Iris pigment epithelial cell (primary cell): ENCODE data around the gene DOCK4.

Source experiments
- DNase-seq: peaks from one replicate; pipeline ENCODE4 v3.0.0-alpha.2; 2011; ENCODE audit warnings: low read depth

DOCK4 gene

DNA sequence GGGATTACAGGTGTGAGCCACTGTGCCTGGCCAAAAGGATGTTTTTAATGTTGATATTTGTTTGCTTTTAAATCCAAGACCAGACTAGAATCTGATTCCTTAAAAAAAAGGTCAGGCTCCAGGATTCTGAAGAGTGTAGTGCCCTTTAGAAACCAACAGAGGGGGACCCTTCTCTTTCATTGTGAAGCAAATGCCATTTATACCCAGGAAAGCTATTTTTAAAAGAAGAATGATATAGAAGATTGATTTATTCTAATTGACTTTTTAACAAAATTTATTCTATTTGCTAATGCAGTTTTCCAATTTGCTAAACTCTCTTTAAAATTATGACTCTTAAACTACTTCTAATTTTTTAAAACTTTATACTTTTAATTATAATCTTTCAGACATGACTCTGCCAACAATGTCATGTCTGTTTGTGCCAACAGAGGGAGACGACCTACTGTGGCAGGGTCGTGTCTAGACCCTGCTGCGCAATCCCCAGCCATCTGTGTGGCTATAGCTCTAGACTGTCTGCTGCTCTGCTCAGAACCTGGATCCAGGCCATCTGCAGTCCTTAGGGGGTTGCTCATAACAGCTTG lies 442.9 kb downstream of the DOCK4 start:
- DNase-seq = peak; percentile 70

DNA sequence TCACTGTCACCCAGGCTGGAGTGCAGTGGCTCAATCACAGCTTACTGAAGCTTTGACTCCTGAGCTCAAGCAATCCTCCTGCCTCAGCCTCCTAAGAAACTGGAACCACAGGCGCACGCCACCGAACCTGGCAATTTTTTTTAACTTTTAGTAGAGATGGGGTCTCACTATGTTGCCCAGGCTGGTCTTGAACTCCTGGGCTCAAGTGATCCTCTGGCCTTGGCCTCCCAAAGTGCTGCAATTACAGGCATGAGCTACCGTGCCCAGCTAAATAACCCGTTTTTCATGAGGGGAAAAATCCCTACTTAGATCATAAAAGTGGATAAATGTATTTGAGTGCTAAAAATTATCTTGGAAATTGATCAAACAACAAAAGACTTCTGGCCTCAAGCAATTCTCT lies 443.4 kb downstream of the DOCK4 start:
- no peak for DNase-seq

DNA sequence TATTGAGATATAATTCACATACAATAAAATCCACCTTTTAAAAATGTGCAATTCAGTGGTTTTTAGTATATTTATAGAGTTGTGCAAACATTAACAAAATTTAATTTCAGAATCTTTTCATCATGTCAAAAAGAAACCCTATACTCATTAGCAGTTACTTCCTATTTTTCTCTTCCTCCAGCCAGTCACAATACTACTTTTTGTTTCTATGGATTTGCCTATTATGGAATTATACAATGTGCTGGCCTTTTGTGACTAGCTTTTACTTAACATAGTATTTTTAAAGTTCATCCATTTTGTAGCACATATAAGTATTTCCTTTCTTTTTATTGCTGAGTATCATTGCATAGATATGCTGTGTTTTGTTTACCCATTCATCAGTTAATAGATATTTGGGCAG lies 444.0 kb downstream of the DOCK4 start:
- no peak for DNase-seq

DNA sequence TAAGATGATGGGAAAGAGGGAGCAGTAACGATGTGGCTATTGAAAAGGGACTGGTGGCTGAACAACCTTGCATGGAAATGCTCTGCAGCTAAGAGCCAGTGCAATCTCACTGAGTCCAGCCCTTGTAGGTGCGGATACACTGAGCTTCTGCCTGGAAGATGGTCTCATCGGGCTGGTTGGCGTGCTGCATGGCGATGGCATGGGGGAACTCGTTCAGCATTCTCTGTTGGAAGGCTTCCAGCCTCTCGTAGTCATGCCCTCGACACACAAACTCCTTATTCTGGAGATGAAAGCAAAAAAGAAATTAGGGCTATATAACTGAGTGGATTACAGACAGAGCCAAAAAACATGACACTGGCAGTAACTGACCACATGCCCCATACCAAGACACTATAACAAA lies 446.2 kb downstream of the DOCK4 start:
- DNase-seq = no peak

DNA sequence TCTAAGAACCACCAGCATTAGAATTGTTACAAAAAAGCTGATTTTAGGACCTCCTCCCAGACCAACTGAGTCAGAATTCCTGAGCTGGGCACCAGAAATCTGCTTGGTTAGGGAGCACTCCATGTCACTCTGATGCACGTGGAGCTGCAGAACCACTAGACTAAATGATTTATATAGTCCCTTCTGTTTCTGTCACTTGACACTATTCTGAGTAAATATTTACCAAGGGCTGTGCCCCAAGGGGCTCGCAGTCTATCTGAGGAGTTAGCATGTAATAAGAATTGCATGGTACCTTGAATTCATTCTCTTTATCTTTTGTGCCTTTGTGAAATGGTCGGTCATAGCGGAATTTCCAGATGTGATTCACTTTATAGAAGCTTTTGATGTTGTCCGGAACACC lies 447.9 kb downstream of the DOCK4 start:
- DNase-seq = no peak

DNA sequence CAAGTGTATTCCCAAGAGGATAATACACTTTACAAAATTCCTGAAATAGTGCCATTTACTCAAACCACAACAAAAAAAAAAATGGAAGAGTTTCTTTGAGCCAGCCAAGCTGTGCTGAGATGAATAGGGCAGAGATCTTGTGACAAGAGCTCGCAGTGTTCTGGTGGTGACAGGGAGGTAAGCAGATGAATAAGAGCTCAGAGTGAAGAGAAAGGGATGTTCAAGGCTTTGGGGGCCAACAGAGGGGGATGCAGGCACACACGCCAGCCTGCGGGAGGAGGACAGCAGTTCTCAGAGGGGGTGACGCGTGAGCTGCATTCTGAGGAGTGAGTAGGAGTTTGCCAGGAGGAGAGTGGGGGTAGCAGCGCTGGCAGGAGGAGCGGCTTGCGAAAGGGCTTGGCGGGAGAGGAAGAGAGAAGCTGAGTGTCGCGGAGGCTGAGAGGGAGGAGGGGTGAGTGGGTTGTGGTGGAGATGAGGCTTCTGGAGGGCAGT lies 449.5 kb downstream of the DOCK4 start:
- peak; percentile 41 for DNase-seq

DNA sequence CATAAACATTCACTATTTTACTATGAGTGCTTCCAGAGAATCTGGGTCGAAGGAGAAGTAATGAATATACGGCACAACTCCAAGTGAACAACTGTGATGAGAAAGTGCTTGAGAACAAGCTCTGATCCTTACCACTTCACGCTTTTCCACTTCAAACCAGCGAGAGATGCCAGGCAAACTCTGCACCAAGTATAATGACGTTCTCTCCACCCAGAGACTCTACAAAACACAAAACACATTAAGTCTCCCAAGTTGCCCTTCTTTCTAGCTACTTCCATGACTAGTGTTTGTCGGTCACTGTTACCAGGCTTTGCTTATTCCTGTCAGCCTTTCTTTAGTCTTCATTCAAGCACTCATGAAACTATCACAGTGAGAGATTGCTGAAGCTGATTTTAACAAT lies 450.8 kb downstream of the DOCK4 start:
- no peak for DNase-seq

DNA sequence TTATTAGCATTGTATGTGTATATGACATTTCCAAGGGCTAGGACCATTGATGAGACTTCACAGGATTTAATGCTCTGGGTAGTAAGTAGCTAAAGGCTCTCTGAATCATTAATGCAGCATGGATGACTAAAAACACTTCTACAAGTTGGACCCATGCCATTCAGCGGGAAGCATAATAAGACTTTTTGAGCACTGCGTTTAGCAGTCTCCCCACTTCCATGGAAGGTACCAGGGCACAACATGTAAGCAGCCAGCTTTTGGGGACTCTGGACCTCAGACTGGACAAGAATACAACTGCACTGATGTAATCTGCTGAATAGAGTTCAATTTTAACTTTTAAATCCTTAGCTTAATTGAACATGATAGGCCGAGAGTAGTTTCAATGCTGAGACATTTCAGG lies 452.2 kb downstream of the DOCK4 start:
- peak; percentile 42 for DNase-seq

DNA sequence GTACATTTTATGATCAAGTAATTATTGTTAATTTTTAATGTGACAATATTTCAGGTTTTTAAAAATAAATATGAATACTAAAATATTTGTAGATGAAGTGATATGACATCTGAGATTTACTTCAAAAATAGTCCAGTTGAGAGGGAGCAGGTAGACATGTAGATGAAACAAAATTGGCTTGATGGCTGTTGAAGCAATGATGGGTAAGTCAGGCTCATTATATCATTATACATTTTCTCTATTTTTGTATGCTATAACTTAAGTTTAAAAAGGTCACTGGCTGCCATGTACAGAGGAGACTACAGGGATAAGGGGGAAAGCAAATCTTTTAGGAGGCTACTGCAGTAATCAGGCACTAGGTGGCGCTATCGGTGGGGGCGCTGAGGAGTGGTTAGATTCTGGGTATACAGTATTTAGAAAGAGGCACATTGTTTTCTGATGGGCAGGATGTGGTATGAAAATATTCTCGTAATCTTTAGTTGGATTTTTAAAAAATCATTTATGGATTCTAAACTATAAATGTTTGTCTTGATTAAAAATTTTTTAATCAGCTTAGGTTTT lies 454.1 kb downstream of the DOCK4 start:
- DNase-seq = peak; percentile 40

DNA sequence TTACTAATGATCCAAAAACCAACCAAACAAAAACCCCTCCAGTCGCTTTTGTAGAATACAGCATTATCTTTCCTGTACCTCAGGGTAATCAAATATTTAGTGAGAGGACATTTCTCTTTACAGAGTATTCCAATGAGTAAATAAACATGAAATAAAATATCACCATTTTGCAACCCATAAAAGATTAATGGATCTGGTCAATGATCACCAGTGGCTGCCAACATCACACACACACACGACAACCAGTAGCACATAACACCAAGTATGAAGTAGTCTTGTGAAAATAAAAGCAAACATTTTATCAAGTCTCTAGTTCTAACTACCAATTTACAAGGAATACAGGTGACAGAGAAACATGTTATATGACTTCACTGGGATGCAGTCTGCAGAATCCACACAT lies 455.3 kb downstream of the DOCK4 start:
- DNase-seq = no peak

DNA sequence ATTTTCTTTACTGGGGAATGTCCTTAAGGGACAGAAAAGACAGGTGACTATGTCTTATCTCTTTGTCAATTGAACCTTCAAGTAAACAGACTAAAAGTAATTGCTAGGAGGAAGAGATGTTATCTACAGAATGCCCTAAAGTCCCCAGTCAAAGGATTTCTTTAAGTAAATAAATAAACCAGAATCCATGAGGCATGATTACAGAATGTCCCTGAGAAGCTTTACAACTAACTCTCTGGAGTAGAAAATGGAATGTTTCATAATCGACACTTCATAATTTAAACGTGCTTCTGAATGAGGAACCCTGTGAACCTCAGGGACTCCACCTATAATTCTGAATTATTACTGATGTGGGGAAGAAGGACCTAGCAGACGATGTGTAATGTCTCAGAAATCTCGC lies 456.0 kb downstream of the DOCK4 start:
- DNase-seq = peak; percentile 56

DNA sequence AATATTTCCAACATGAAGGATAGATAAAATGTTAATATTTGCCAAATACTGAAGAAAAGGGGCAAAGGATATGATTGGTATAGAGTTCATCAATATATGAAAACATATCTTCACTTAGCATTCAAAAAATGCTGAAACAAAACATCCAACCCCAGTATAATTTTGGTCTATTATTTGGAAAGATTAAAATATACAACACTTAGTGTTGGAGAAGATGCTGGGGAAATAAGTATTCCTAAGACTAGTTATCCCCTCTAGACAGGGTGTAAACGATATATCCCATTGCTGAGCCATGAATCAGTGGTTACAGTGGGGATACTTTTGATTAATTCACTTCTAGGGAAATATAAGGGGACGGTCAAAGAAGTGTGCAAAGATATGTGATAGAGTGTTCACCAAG lies 456.6 kb downstream of the DOCK4 start:
- DNase-seq = no peak

DNA sequence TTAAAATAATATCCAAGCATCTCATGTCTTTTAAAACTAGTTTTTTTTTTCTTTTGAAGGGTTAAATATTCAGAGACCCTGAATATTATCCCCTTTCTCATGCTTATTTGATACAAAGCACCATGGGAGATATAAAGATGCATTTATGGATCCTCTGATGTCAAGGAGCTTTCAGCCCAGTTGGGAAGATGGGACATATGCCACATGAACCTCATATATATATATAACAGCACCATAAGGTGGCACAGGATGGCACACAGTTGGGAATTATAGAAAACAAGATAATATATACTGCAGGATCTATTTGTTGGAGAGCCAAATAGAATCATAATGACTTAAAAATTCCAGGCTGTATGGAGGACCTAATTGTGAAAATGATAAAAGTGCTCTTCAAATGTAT lies 458.5 kb downstream of the DOCK4 start:
- no peak for DNase-seq

DNA sequence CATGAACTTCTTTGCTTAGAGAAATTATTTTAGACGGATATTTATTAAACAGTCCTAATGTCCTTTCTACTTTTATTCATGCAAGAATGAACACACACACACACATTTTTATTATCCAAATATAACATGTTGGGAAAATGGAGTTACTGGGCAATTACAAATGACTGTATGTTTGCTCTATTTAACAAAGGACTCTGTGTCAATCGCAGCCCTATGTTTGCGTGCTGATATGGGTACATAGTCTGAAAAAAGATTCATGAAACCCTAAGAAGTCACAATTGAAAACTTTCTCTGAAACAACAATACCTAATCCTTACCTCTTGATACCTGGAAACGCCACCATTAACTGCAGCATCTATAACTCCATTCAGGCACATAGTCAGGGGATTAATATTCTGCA lies 459.2 kb downstream of the DOCK4 start:
- DNase-seq = no peak

DNA sequence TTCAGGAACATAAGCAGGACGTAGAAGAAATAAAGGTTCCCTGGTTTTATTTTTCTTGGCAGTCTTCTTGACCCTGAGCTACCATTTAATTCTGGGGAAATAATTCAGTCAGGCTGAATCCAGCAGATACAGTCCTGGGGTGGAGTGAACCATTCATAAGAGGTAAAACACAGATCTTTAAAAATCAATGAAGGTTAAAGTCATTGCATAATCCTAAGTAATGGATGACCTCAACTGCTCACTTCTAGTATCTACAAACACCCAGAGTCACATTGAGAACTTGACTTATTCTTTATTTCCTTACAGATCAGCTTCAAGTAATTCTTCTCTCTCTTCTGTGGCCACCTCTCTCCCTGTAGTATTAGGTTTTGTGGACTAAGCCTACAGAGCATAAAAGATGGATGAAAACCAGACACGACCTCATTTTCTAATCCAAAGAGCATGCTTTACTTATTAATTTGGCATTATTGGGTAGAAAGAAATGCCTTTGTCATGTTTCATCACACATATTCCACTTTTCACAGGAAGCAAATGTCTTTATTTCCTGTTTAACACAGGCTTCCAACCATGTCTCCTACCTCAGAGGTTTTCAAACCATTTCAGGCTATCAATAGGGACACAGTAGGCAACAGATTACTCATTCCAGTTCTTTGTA lies 461.6 kb downstream of the DOCK4 start:
- DNase-seq = peak; percentile 86

DNA sequence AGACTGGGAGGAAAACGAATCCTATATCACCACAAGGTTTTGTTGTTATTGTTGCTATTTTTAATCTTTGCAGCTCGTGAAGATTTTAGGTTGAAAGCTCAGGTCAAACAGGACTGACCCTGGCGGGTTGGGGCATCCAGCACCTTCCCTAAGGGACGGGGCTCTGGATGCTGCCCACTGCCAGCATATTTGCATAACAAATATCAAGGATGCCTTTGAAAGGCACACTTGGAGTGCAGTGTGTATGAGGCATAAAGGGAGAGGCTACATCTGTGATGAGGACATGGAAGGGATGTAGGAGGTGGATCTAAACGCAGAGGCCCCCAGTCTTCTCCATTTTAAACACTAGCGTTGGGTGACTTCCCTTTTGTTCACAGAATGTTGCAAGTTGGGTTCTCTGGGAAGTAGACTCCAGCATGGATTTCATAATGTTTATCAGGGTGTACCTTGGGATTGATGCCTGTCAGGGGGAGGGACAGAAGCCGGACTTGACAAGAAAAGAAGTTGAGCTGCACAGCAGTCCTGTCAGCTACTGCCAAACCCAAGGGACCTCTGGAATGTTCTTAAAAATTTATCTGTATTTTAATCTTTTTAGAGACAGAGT lies 462.9 kb downstream of the DOCK4 start:
- DNase-seq = no peak

DNA sequence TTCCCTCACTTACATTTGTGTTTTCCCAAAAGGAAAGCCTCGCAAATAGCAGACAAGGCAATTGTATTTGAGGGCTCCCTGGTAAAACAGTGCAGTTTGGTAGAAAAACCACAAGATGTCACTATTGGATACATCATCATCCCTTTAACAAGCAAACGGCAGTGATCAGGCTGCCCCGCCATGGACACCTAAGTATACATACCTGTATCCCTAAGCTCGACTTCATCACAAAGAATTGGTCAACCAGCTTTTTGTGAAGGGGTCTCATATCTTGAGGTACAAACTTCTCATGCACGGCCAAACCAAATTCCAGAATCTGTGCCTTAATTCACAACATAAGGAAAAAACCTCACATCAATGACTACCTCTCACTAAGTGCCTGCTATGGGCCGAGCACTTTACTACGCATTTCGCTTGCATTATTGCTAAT lies 464.4 kb downstream of the DOCK4 start:
- peak; percentile 82 for DNase-seq

DNA sequence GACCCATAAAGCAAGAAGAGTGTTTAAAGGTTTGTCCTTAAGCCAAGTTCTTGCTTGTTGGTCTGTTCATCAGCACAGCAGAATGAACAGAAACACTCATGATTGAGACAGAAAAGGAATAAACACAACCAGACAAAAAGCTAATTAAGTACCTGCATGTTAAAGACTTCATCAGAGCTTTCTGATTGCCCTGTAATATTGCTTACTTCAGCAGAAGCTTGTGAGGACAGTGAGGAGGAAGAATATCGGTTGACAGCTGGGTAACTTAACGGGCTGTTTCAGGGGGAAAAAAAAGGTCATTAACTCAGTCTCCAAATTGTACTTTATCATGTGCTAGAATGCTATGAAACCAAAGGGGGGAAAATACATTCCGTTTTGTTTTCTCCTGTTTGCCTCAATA lies 465.3 kb downstream of the DOCK4 start:
- no peak for DNase-seq

DNA sequence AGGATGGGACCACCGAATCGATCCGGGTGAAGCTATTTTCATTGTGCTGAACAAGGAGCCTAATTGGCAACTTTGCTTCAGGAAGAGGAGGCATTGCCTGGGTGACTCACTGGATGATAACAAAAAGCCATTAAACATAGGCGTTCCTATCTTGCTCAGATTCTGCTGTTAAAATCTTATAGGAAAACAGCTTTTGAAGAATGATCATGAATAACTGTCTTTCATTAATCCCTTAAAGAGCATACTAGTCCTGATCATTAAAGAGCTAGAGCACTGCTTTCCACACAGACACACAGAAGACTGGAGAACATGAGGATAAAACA lies 469.7 kb downstream of the DOCK4 start:
- peak; percentile 16 for DNase-seq

DNA sequence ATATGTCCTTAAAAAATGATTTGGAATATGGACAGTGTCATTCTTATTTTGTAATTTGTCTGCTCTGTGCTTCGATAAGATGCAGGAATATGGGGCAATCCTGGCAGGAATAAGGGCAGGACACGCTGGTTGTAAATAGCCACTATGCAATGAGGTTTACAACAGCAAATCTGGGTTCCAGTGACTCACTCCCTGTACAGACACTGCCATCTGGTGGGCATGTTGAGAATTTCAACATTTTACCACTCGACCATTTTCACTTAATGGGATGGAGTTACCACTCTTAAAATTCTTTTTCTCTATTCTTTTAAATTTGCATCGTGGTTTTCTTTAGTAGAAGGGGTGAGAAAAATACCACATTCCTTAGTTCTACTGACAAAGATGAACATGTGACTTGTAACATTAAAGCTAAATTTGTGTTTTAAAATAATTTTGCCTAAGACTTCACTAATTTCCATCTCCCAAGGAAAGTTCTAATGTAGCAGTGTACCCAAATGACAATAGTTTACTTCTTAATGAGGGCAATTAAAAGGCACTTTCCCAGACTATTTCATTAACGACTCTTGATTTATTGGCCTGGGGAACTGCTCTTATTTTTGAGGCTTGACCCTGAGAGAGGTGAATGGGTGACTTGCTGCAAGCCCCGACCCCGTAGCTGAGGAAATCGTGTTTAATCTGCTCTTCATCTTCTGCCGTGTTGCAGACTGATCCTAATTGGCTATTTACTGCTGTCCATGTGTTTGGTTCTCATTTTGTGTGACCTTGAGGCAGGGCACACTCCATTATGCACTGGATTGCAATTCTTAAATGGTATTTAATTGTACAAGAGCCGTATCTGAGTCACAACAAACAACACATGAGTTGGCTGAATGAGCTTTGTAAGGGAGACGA lies 470.3 kb downstream of the DOCK4 start:
- peak; percentile 75 for DNase-seq

DNA sequence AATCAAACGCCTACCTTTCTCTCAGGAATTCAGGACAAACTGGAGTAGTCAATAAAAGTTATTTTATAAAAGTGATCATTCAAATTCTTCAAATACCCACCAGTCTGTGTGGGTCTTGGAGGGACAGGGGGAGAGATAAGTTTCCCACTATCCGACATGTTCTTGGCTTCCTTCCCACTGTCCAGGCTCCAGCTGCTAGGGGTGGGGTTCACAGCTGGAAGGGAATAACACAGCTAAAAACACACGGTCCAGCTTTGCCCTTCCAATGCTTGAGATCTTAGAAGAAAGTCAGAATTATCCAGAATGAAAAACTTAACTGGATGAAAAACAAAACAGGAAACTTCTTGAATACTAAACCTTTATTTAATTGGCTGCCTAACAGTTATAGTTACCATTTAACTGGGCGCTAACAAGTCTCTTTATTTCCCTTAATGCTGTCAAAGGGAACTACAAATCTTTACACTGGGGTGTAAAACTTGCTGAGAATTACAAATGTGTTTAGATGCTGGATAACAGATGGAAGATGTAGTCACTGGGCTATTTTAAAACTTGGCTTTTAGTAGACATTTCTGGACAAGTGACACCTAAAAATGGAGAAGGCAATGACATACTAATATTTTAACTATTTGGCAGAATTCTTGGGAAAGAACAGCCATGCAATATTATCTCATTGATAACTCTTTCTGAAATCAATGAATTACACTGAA lies 471.1 kb downstream of the DOCK4 start:
- no peak for DNase-seq

DNA sequence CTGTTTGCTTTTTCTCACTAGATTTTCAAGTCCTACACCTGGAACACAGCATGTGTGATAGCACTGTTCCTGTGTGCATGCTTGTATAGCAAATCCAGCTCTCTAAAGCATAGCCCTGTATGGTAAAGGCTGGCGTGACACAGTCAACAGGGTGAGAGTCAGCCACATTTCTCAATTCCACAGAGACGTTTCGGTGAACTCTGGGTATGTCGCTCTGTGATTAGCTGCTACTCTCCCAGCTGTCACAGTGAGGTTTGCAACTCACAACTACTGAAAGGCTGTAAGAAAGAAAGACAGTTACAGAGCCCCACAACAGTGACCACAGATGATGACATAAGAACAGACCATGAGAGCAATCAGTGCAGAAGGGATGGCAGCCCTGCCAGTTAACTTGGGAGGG lies 473.3 kb downstream of the DOCK4 start:
- no peak for DNase-seq
